Breast epithelium (tissue), 3 donors: ENCODE results near the gene TEC.

Experiments
- CTCF ChIP-seq, 3 donors: fragments of 450-650 bp; IDR thresholded peaks; one replicate each; pipeline ENCODE4 v1.5.1; 2016 to 2017; ENCODE audit warnings: antibody characterized with exemption in 3 of 3, mild to moderate bottlenecking in 3 of 3, moderate library complexity in 3 of 3
- POLR2A ChIP-seq: fragments of 450-650 bp; IDR thresholded peaks from one replicate; pipeline ENCODE4 v1.6.1; 2016; ENCODE audit warnings: antibody characterized with exemption, mild to moderate bottlenecking, moderate library complexity
- POLR2AphosphoS5 ChIP-seq, 3 donors: sonication (generic); formaldehyde crosslinking; IDR thresholded peaks; one replicate each; pipeline ENCODE4 v1.6.1; 2017; ENCODE audit warnings: antibody characterized with exemption in 3 of 3

- TF ChIP-seq CTCF (IDR thresholded peaks at IDR 0.05) (no peak), POLR2A (no peak), POLR2AphosphoS5 (IDR thresholded peaks at IDR 0.05) (no peak)
These were observed 27.7 kb upstream of the TEC start for GRCh38 chr4:48297256-48297846.
